Measurements from ENCODE around the gene AFAP1.

- no peak for TF ChIP-seq POLR2A (IDR thresholded peaks at IDR 0.05; ENCODE audit: low read depth, low read length)
- TF ChIP-seq CTCF (IDR thresholded peaks at IDR 0.05; ENCODE audit: extremely low read depth in 1 of 2, insufficient read depth in 1 of 2, low read depth in 1 of 2, low read length in 2 of 2) = no peak
Measured at GRCh38 chr4:7708981-7709380, 230.7 kb downstream of the AFAP1 start.
